Measurements from ENCODE around the gene NUDT14.

The NUDT14 gene

DNA sequence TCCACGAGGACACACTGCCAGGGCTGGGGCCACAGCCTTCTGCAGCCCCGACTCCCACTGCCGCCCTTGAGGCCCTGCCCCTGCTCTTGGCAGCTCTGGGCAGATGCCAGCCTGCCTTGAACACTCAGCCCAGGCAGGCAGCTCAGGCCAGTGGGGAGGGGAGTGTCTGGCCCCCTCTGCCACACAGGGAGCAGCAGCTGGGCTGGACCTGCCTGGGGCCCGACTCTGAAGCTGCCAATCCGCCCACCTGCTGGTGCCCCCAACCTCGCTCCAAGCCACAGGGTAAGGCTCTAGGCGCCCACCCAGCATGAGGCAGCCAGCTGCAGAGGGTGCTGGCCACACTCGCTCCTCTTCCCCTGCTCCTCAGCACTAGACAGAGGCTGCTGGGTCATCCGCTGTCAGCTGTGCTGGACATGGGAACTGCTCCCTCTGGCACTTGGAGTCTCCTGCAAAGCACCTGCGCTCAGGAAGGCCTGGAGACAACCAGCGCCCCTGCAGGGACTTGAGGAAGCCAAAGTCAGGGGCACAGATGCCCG is 24.6 kb upstream of the NUDT14 start:
- Histone ChIP-seq H3K23ac (ENCODE audit: low read length in 2 of 2) (no peak overlapping the region), H2AFZ (ENCODE audit: low read depth, low read length) (no peak overlapping the region), H3K27ac (ENCODE audit: low read length, poor library complexity, severe bottlenecking) (no peak overlapping the region), H4K91ac (ENCODE audit: low read length) (peak overlapping the region; percentile 43), H2AK5ac (ENCODE audit: low read length, severe bottlenecking) (no peak overlapping the region), H3K79me1 (replicated peaks; ENCODE audit: low read length, poor library complexity, severe bottlenecking) (no peaks in the 10 kb centered on the region), H3K4me3 (ENCODE audit: insufficient read depth in 1 of 2, low read depth in 1 of 2, low read length in 2 of 2) (no peak overlapping the region), H3K9me3 (ENCODE audit: control insufficient read depth, low read length) (no peaks in the 10 kb centered on the region), H3K36me3 (ENCODE audit: control insufficient read depth in 1 of 2, insufficient read depth in 2 of 2, low read depth in 1 of 2, low read length in 2 of 2) (peaks cover 5 to 34% of the 10 kb centered on the region in 2 experiments), H3K4ac (ENCODE audit: low read depth in 1 of 2, low read length in 2 of 2) (no peak overlapping the region), H3K27me3 (ENCODE audit: control insufficient read depth in 1 of 2, insufficient read depth in 1 of 2, low read length in 2 of 2) (peaks cover 0 to 18% of the 10 kb centered on the region in 2 experiments), H2BK120ac (ENCODE audit: low read depth, low read length) (no peak overlapping the region), H3K18ac (ENCODE audit: low read depth in 1 of 2, low read length in 2 of 2) (no peak overlapping the region), H3K4me2 (ENCODE audit: low read length, poor library complexity, severe bottlenecking) (no peak overlapping the region), H2BK15ac (ENCODE audit: low read depth, poor library complexity, severe bottlenecking) (no peak overlapping the region), H3K9ac (ENCODE audit: low read length) (no peak overlapping the region), H4K8ac (ENCODE audit: low read length) (peak overlapping the region; percentile 3), H3K4me1 (ENCODE audit: control insufficient read depth, insufficient read depth, low read depth, low read length) (peaks cover 24% of the 10 kb centered on the region), H2BK5ac (ENCODE audit: low read depth, low read length, poor library complexity, severe bottlenecking) (no peak overlapping the region), H3K14ac (ENCODE audit: low read length in 2 of 2) (no peak overlapping the region), H2BK12ac (ENCODE audit: low read length in 2 of 2) (no peak overlapping the region)
- DNase-seq, result no peak
- WGBS, result 71% methylated on average over 12 of the region's 12 CpGs

DNA sequence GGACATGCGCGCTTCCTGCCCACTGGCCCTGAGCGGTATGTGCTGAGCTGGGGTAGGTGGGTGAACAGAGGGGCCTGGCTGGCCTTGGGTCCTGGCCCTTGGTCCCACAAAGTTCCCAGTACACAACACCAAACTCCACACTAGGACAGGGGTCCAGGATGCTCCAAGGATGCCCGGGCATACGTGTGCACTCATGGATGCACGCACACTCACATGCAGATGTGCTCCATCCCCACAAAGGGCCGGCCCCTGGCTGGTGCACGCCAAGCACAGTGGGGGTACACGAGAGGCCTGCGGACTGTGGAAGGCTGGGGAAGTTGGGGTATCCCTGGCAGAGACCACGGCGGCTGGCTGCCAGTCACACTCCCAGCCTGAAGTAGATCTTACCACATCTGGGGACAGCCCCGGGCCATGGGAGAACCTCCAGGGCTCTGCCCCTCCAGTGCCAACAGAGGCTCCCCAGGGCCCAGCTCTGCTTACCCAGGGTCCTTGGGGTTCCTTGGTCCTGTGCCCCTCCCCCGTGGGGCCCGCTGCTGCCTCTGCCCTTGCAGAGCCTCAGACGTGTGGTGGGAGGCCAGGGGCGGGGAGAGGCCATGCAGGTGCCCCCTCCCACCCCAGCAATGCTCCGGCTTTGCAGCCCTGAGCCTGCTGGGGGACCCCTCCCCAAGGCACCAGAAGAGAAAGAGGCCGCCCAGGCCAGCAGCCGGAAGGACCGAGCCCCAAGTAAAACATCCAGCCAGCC is 24.0 kb upstream of the NUDT14 start:
- Histone ChIP-seq H3K4me3 (ENCODE audit: insufficient read depth in 1 of 2, low read depth in 1 of 2, low read length in 2 of 2) (no peak overlapping the region), H3K23ac (ENCODE audit: low read length in 2 of 2) (no peak overlapping the region), H3K4me2 (ENCODE audit: low read length, poor library complexity, severe bottlenecking) (no peak overlapping the region), H4K91ac (ENCODE audit: low read length) (peak overlapping the region; percentile 34), H3K18ac (ENCODE audit: low read depth in 1 of 2, low read length in 2 of 2) (no peak overlapping the region), H3K4ac (ENCODE audit: low read depth in 1 of 2, low read length in 2 of 2) (no peak overlapping the region), H3K79me1 (replicated peaks; ENCODE audit: low read length, poor library complexity, severe bottlenecking) (no peaks in the 10 kb centered on the region), H3K4me1 (ENCODE audit: control insufficient read depth, insufficient read depth, low read depth, low read length) (peaks cover 24% of the 10 kb centered on the region), H3K9me3 (ENCODE audit: control insufficient read depth, low read length) (no peaks in the 10 kb centered on the region), H2AK5ac (ENCODE audit: low read length, severe bottlenecking) (no peak overlapping the region), H3K9ac (ENCODE audit: low read length) (no peak overlapping the region), H3K27me3 (ENCODE audit: control insufficient read depth in 1 of 2, insufficient read depth in 1 of 2, low read length in 2 of 2) (peaks cover 0 to 24% of the 10 kb centered on the region in 2 experiments), H2BK12ac (ENCODE audit: low read length in 2 of 2) (no peak overlapping the region), H2BK15ac (ENCODE audit: low read depth, poor library complexity, severe bottlenecking) (no peak overlapping the region), H2BK120ac (ENCODE audit: low read depth, low read length) (no peak overlapping the region), H2BK5ac (ENCODE audit: low read depth, low read length, poor library complexity, severe bottlenecking) (no peak overlapping the region), H3K14ac (ENCODE audit: low read length in 2 of 2) (no peak overlapping the region), H2AFZ (ENCODE audit: low read depth, low read length) (no peak overlapping the region), H3K36me3 (ENCODE audit: control insufficient read depth in 1 of 2, insufficient read depth in 2 of 2, low read depth in 1 of 2, low read length in 2 of 2) (peaks cover 2 to 28% of the 10 kb centered on the region in 2 experiments), H4K8ac (ENCODE audit: low read length) (peak overlapping the region; percentile 42), H3K27ac (ENCODE audit: low read length, poor library complexity, severe bottlenecking) (no peak overlapping the region)
- WGBS, result 82% methylated on average over 19 of the region's 21 CpGs
- DNase-seq, result no peak

DNA sequence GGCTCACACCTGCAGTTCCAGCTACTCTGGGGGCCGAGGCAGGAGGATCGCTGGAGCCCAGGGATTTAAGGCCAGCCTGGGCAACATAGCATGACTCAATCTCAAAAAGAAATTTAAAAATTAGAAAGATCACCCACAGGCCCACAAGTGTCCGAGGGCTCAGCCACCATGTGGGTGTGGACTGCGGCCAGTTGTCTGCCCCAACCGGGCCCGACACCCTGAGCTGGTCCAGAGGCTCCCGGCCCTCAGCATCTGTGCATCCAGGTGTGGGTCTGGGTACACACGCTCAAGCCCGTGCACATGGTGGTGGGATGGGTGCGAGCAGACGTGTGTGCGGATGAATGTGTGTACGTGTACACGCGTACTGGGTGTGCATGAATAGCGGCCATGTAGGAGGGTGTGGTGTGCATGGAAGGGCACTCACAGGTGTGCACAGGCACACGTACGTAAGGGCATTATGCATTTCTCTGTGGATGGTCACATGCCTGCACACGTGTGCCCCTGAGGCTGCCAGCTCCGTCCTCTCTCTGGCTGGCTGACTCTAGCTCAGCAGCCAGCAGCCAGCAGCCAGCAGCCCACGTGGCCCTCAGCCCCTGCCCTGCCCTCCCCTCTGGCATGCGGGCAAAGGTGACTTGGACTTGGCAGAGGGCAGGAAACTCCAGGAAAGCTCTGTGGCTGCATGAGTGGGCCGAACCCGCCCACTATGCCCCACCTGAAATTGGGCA is 23.3 kb upstream of the NUDT14 start:
- DNase-seq, result no peak
- Histone ChIP-seq H3K4me2 (ENCODE audit: low read length, poor library complexity, severe bottlenecking) (no peak overlapping the region), H3K27ac (ENCODE audit: low read length, poor library complexity, severe bottlenecking) (no peak overlapping the region), H2BK12ac (ENCODE audit: low read length in 2 of 2) (no peak overlapping the region), H4K91ac (ENCODE audit: low read length) (peak overlapping the region; percentile 55), H4K8ac (ENCODE audit: low read length) (no peak overlapping the region), H3K4ac (ENCODE audit: low read depth in 1 of 2, low read length in 2 of 2) (no peak overlapping the region), H3K14ac (ENCODE audit: low read length in 2 of 2) (no peak overlapping the region), H3K27me3 (ENCODE audit: control insufficient read depth in 1 of 2, insufficient read depth in 1 of 2, low read length in 2 of 2) (peaks cover 0 to 32% of the 10 kb centered on the region in 2 experiments), H3K79me1 (replicated peaks; ENCODE audit: low read length, poor library complexity, severe bottlenecking) (no peaks in the 10 kb centered on the region), H3K18ac (ENCODE audit: low read depth in 1 of 2, low read length in 2 of 2) (no peak overlapping the region), H2AFZ (ENCODE audit: low read depth, low read length) (no peak overlapping the region), H3K9me3 (ENCODE audit: control insufficient read depth, low read length) (no peaks in the 10 kb centered on the region), H2BK5ac (ENCODE audit: low read depth, low read length, poor library complexity, severe bottlenecking) (no peak overlapping the region), H3K23ac (ENCODE audit: low read length in 2 of 2) (no peak overlapping the region), H2BK120ac (ENCODE audit: low read depth, low read length) (no peak overlapping the region), H2AK5ac (ENCODE audit: low read length, severe bottlenecking) (no peak overlapping the region), H3K4me3 (ENCODE audit: insufficient read depth in 1 of 2, low read depth in 1 of 2, low read length in 2 of 2) (no peak overlapping the region), H3K4me1 (ENCODE audit: control insufficient read depth, insufficient read depth, low read depth, low read length) (peaks cover 25% of the 10 kb centered on the region), H3K9ac (ENCODE audit: low read length) (no peak overlapping the region), H2BK15ac (ENCODE audit: low read depth, poor library complexity, severe bottlenecking) (no peak overlapping the region), H3K36me3 (ENCODE audit: control insufficient read depth in 1 of 2, insufficient read depth in 2 of 2, low read depth in 1 of 2, low read length in 2 of 2) (peaks cover 0 to 20% of the 10 kb centered on the region in 2 experiments)
- WGBS, result 78% methylated on average over 22 of the region's 24 CpGs

- Histone ChIP-seq H3K27me3 (ENCODE audit: control insufficient read depth in 1 of 2, insufficient read depth in 1 of 2, low read length in 2 of 2) (peaks cover 0 to 38% of the 10 kb centered on the region in 2 experiments), H2BK120ac (ENCODE audit: low read depth, low read length) (no peak overlapping the region), H3K36me3 (ENCODE audit: control insufficient read depth in 1 of 2, insufficient read depth in 2 of 2, low read depth in 1 of 2, low read length in 2 of 2) (peaks cover 0 to 14% of the 10 kb centered on the region in 2 experiments), H3K14ac (ENCODE audit: low read length in 2 of 2) (no peak overlapping the region), H3K18ac (ENCODE audit: low read depth in 1 of 2, low read length in 2 of 2) (no peak overlapping the region), H2AK5ac (ENCODE audit: low read length, severe bottlenecking) (no peak overlapping the region), H3K4me1 (ENCODE audit: control insufficient read depth, insufficient read depth, low read depth, low read length) (peaks cover 32% of the 10 kb centered on the region), H3K9ac (ENCODE audit: low read length) (no peak overlapping the region), H3K4ac (ENCODE audit: low read depth in 1 of 2, low read length in 2 of 2) (no peak overlapping the region), H2BK5ac (ENCODE audit: low read depth, low read length, poor library complexity, severe bottlenecking) (no peak overlapping the region), H3K4me2 (ENCODE audit: low read length, poor library complexity, severe bottlenecking) (no peak overlapping the region), H4K8ac (ENCODE audit: low read length) (no peak overlapping the region), H3K4me3 (ENCODE audit: insufficient read depth in 1 of 2, low read depth in 1 of 2, low read length in 2 of 2) (no peak overlapping the region), H3K27ac (ENCODE audit: low read length, poor library complexity, severe bottlenecking) (no peak overlapping the region), H3K23ac (ENCODE audit: low read length in 2 of 2) (no peak overlapping the region), H4K91ac (ENCODE audit: low read length) (no peak overlapping the region), H3K79me1 (replicated peaks; ENCODE audit: low read length, poor library complexity, severe bottlenecking) (no peaks in the 10 kb centered on the region), H2AFZ (ENCODE audit: low read depth, low read length) (no peak overlapping the region), H3K9me3 (ENCODE audit: control insufficient read depth, low read length) (no peaks in the 10 kb centered on the region), H2BK12ac (ENCODE audit: low read length in 2 of 2) (no peak overlapping the region), H2BK15ac (ENCODE audit: low read depth, poor library complexity, severe bottlenecking) (no peak overlapping the region)
- 66% methylated on average over 6 of the region's 6 CpGs for WGBS
- no peak for DNase-seq
These were observed 22.6 kb upstream of the NUDT14 start for GRCh38 chr14:105203701-105204100.
